ENCODE data around the gene CALHM5. TPM values are rescaled to one million over a fixed set of nuclear protein-coding genes. Genes with fewer than 3 reads are reported as not detected.
A peak's percentile ranks its signal among the peaks of the same experiment; 100 is the strongest.

The CALHM5 gene
- polyA plus RNA-seq, 10 donors, result 2.6 to 3.7 (median 3.1) TPM

DNA sequence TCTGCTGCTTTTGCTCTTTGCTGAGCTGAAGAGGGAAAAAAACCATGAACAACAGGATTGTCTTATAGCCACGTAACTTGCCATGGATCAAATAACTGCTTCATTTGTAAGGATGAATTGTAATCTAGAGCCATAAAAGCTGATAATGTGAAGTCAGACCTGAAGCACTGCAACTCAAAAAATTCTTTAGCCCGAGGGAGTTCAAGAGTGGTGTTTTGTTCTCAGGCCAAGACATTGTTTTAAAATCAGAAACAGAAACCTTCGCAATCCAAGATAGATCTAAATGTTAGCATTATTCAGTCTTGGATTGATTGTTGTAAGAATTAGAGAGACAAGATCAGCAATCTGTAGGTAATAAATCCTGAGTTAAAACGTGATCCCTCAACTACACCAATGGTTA lies 34.2 kb downstream of the CALHM5 start, which contains the start of gene TRAPPC3L:
Gene TRAPPC3L (minus strand): TSS at position 34 of the 400 bp plus-strand sequence. CDS start 170 bp downstream, outside the sequence.
- DNase-seq, result no peak

DNA sequence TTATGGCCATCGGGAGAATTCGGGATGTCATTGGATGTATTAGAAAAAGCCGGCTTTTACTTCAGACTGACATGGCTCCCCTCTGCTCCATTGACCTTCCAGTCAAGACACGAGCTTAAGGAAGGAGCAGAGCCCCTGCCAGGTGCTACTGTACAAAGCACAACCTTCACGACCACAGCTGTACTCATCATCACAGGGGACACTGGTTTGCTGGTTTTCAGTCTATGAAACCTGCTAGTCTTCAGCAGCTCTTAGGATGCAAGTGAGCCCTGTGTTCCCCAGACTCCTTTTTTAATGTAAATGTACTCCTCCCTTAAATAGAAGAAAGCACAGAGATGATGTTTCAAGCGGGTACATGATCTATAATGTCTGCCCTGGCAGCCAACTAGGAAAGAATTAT lies 35.9 kb downstream of the CALHM5 start:
- DNase-seq, result no peak

DNA sequence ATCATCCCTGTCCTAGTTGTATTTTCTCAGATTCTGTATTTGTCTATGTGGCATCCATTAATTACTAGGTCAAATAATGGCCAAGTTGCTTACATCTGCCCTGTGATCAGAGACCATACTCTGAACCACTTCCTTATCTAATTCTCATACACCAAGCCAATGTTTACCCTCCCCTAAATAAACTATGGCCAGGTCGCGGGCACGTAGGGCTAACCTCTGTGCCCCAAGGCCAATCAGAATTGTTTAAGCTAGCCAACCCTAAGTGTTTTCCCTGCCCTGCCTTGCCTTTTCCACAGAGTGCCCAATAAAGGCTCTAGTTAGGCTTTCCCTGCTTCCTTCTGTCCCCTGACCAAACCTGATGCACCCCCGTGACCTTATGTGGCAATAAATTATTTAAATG lies 39.4 kb downstream of the CALHM5 start:
- no peak for DNase-seq

DNA sequence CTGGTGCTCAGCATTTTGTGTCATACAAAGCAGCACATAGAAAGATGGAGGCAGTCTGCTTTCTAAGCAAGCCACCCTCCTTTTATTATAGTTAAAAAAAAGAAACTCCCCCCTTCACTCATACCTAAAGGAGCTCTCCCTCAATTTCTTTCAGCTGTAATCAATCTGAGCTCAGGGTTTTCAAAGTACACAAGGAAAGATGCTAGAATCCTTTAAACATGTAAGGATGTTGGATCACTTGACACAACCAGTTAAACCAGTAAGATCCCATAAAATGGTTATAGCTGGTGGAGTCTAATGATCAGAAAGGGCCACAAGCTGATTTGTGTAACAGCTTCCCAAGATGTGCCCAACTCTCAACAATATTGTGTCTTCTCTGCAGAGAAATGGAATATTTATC lies 42.0 kb downstream of the CALHM5 start, which contains the start of gene CALHM4:
Gene CALHM4 (plus strand): TSS at position 301 of the 400 bp plus-strand sequence. CDS start 43 bp downstream, at position 344.
- no peak for DNase-seq

DNA sequence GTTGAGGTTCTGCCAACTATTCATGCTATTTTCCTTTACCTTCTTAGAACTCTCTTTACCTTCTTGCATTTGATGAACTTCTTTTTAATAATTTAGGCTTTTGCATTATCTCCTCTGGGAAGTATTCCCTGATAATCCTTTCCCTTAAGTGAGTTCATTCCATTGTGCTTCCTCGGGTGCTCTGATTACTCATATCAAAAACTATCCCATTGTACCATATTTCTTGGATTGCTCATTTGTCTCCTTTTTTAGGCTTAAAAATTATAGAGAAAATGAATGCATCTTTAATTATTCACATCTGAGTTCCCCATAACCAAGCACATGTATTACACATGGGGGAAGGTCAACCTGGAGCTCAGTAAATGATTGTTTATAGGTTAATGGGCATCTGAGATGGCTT lies 44.6 kb downstream of the CALHM5 start:
- peak in 1 of 3 donors; percentile 70 for DNase-seq

DNA sequence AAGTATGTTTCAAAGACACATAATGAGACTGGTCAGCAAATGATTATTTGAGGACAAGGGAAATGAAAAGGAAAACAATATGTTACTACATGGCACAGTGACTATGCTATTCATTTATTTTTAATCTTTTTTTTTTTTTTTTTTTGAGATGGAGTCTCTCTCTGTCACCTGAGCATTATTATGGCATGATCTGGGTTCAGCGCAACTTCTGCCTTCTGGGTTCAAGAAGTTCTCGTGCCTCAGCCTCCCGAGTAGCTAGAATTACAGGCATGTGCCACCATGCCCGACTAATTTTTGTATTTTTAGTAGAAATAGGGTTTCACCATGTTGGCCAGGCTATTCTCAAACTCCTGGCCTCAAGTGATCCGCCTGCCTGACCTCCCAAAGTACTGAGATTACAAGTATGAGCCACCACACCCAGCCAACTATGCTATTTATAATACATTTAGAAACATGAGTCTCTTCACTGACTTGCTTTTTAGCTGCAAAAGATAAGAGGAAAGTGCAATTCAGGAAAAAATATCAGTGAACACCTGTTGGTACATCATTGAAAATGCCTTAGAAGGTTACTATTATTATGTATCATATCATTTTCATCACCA lies 45.5 kb downstream of the CALHM5 start:
- DNase-seq, result no peak

DNA sequence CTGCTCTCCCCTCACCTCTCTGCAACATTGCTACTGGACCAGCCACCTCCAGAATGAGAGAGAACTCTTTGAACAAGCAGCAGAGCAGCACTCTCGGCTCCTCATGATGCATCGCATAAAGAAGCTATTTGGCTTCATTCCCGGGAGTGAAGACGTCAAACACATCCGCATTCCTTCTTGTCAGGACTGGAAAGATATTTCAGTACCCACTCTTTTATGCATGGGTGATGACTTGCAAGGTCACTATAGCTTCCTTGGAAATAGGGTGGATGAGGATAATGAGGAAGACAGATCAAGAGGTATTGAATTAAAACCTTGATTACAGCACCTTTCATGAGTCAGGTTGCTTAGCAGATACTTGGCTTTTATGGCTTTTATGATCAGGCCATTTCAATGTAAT lies 46.5 kb downstream of the CALHM5 start:
- DNase-seq, result peak in 2 of 3 donors; percentile 39 to 95

DNA sequence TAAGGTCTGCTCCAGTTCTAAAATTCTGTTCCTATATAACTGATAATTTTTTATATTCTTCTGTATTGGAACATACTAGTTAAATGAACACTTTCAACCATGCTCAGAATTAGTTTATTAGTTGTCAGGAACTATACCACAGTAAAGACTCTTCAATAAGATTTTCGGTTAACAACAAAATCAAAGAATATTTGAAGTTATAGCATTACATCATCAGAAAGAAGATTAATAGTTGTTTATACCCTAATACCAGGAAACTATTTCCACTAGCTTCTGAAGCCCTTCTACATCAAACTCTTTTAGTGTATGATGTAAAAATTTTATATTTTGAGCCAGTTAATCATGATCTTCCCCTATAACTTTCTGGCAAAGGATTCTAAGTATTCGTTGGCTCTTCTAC lies 48.7 kb downstream of the CALHM5 start:
- DNase-seq, result no peak

DNA sequence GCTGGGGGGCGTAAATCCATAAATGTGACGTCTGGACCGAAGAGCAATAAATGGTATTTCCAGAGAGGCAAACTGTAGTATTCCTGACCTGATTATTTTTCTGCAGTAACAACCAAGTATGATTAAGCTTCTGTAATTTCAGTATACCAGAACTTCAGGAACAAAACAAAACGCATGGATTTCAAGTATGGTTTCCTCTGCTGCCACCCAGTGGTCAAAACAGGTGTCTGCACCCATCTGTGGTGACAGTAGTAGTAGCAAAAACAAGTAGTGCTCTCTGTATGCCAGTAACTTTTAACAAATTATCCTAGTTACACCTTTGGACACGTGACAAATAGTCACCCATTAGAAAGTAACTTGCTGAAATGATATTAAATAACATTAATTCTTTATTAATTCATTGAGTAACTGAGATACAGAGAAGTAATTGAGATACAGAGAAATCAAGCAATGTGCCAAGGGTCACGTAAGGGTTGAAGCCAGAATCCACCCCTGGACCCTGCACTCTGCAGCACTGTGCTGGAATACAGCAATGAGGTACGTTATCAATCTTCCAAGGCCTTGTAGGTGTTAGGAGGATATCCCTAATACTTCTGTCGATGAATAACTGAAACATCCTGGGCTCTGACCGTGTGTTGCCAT lies 50.1 kb downstream of the CALHM5 start:
- peak; percentile 73 to 85 (median 80) for DNase-seq

DNA sequence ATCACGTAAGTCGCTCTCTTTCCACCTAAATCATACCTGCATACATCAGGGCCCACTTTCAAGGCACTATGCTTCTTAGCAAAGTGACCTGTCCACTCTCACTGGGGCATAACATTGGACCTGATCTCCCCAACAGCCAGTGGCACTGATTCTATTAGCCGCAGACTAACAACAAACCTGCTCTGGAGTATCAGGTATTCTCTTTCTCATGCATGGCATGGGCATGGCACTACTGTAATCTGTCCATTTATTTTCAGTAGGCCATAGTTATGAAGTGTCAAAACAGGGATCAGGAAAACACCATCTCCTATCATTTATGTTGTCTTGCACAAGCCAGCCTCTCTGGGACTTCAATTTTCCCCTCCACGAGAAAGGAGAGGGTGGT lies 50.6 kb downstream of the CALHM5 start:
- DNase-seq, result no peak

DNA sequence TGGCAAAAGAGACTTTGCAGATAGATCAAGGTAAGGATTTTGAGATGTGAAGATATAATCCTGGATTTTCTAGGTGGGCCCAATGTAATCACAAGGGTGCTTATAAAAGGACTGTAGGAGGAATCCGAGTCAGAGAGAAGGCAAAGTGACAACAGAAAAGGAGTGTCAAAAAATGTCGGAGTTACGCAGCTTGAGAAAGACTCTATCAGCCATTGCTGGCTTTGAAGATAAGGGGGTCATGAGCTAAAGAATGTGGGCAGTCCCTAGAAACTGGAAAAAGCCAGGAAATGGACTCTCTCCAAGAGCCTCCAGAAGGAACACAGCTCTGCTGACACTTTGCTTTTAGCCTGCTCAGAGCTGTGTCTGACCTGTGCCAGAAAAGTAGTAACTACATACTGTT lies 51.2 kb downstream of the CALHM5 start:
- no peak for DNase-seq

DNA sequence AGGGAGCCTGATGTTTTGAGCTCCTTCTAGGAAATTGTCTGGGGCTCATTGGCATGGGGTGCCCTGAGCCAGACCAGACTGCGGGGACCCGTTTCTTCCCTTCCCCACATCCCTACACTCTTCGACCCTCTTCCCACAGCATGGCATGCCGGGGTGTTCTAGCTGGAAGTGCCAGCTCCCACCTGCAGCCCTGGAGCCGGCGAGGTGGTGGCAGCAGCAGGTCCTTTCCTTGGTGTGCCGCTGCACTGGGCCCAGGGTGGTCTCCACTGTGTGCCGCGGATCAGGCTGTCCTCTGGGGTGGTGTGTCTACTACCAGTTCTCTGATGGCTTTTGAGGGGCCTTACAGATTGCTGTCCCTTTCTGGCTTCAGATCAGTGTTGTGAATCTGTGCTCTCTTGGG lies 52.4 kb downstream of the CALHM5 start:
- DNase-seq, result no peak

DNA sequence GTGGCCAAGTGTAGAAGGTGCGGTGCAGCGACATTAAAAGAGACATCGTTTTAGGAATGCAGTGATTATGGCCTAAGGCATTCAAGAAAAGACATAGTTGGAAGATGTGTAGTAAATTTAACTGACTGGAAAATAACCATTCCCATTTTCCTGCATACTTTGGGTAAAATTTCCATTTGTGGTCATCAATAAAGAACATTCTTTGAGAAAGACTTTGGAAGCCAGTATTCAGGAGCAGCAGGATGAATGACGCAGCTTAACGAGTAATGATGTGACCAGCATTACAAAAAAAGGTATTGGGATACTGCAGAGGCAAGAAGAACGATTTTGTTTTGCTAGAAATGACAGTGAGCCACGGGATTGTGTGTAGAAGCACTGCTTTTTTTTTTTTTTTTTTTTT lies 52.9 kb downstream of the CALHM5 start:
- peak in 1 of 3 donors; percentile 60 for DNase-seq

DNA sequence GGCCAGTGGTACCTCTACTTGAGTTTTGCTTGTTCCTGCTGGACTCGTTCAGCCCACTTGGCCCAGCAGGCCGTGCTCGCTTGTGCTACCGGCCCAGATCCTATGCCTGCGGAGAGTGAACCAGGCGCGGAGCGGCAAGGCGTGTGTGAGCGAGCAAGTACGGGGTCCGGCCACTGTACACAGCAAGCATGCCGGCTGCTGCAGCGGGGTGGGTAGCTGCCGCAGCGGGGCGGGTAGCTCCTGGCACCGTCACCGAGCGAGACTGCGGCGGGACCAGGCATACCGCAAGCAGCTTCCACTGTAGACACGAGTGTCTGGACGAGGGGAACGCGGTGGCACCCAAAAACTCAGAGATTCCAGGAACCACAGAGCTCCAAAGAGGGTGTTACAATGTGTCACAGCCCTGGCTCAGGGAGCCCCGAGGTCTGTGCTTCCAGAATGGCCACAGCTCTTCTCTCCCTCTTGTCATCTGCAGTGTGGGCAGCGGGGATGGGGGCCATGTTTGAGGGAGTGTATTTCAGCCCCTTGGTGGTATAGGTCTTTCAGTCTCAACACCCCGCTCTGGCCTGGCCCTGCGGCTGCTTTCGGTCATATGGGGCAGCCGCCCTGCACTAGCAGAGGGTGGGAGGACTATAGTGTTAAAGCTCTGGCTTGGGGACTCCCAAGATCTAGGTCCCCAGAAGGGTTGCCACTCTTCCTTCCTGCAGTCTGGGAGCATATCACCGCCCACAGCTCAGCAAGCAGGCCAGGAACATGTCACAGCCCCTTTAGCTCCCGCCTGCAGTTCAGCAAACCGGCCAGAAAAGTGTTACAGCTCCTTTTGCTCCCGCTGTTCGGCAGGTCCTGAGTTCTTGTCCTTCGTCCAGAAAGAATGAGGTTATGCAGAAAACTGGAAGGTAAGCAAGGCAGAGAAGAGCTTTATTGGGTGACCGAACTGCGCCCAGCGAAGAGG lies 53.8 kb downstream of the CALHM5 start:
- peak in 1 of 3 donors; percentile 51 for DNase-seq

DNA sequence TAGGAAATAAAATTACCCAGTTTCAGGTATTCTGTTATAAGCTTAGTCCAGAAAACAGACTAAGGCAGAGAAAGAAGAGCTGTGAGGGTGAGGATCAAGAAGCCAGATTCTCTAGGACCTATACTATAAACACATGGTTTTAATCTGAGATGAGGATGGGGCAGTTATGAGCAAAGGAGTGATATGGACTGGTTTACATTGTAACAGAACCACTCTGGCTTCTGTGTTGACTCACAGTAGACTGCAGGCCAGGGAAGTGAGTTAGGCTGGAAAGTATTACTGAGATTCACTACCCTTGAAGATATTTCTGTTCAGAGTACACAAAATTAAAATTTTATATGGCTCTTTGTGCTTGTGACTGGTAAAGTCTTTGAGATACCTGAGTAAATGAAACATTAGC lies 56.7 kb downstream of the CALHM5 start:
- no peak for DNase-seq

DNA sequence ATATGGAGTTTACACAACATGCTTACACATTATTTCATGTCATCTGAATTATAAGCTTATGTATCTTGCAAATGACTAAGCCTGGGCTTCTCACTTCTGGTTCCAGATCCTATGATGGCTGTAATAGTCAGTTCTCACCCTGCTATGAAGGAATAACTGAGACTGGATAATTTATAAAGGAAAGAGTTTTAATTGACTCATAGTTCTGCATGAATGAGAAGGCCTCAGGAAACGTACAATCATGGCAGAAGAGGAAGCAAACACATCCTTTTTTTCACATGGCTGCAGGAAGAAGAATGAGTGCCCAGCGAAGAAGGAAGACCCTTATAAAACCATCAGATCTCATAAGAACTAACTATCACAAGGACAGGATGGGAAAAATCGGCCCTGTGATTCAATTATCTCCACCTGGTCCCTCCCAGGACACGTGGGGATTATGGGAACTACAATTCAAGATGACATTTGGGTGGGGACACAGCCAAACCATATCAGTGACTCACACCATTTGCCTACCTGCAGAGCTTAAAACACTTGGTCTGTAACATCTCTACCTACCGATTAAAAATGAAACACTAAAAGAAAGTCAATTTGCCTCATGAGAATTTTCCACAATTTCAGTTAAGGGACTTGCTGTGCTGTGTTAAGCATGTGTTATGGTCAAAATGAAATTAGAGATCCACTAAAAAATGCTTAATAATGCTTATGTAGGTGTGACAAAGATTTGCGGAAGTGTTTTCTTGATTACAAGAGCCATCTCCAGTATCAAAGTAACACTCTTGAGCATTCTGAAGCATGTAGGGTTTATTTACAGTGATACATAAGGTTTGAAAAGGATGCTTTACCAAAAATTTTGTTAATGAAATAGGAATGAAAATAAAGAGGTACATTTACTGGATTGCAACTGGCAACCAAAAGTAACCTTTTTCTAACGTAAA lies 57.6 kb downstream of the CALHM5 start:
- no peak for DNase-seq

DNA sequence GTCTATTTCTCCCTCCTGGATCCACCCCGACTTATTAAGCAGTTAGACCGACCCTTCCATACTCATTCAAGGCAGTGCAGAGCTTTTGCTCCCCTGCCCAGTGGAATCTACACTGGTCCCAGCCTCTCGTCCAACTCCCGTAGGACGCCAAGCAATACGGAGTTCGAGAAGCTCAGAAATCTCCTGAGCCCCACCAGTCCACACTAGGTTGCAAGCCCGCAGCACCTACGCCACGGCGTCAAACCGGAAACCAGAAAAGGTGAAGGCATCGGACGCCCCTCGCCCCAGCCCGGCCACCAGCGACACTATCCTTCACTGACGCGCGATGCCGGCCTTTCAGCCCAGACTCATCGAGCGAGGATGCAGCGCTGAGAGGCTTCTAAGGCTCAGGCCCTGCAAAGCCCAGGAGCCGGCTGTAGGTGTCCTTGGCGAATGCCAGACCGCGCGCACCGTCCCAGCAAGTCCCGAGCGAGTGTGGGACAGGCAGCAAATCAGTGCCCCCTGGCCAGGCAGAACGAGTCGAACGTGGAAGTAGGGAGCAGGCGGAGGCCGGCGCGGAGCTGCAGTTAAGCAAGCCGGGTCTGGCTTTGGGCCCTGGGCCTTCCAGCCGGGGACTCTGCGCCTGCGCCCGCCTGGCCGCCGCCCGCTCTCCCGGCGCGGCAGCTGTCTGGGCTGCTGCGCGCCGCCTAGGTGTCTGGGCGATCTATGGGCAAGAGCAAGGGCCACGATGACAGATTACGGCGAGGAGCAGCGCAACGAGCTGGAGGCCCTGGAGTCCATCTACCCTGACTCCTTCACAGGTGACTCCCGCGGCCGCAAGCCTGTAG lies 59.6 kb downstream of the CALHM5 start, which contains the start of gene RWDD1:
Gene RWDD1 (plus strand): TSS at position 649 of the 827 bp plus-strand sequence. CDS start 79 bp downstream, at position 728.
- peak; percentile 99 to 100 (median 99) for DNase-seq

DNA sequence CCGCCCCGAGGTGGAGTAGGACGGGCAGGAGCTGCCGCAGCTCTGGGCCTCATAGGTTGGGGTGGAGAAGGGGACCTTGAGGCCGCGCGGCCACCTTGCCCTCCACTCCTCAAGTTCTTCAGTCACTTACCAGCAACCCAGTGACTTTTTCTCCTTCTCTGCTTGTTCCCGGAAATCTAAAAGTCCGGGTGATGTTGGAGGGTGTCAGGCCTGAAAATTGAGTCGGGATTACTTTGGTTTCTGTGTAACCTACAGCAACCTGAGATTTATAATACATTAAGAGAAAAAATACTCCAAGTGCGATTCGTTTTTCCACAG lies 60.2 kb downstream of the CALHM5 start:
- DNase-seq, result no peak

DNA sequence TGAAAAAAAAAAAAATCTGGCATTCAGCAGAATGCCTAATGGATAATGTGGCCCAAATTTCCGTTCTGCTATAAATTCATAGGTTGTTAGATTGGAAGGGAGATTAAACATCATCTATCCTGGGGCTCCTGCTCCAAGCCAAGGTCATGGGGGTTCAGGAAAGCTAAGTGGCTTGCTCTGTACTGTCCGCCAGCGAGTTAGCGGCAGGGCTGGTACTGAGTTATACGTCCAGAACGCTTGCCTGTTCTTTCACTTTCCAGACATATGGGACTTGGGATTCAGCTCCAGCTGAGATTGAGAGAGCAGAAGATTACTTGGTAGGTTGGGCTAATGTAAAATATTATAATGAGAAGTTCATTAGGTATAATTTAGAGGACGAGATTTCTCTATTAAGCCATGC lies 60.7 kb downstream of the CALHM5 start:
- DNase-seq, result peak in 1 of 3 donors; percentile 48
